GM19468 (cell line): ENCODE measurements around the gene CNTN4.
"Not testable (repeated sequence)": the region's sequence is repeated elsewhere in the genome, so short reads cannot be mapped to it uniquely, and the experiment has no call there.

Experiments used
- ATAC-seq: cut with Tn5 transposase; IDR thresholded peaks from one replicate; pipeline ENCODE4 v1.9.1; 2021; ENCODE audit warnings: mild to moderate bottlenecking, moderate library complexity, moderate number of reproducible peaks; ENCODE audit not compliant: unreplicated experiment; ENCODE audit errors: extremely low read depth

Gene CNTN4

DNA sequence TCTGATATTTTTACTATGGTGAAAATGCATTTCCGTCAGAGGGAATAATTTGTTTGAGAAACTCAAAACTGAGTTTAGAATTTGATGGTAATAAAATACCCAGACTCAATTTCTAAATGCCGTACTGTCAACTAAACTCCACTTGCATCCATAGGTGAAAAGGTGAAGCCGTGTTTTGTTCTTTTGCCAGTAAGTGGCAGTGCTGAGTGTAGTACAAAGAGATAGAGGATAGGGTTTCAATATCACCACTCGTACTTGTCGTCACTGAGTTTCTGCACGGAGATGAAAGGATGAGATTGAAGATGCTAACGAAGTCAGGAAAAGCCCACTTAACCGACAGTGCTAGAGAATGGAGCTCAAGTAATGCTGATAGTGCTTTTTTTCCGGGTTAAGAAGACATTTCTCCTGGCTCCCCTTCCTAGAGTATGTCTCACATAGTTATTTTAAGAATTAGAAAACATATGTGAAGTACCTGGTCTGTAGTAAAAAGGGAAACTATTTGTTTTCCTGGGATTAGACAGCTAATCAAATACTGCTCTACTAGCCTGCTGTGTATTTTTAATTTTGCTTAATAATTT is 666.4 kb downstream of the CNTN4 start:
- ATAC-seq = peak; percentile 58

DNA sequence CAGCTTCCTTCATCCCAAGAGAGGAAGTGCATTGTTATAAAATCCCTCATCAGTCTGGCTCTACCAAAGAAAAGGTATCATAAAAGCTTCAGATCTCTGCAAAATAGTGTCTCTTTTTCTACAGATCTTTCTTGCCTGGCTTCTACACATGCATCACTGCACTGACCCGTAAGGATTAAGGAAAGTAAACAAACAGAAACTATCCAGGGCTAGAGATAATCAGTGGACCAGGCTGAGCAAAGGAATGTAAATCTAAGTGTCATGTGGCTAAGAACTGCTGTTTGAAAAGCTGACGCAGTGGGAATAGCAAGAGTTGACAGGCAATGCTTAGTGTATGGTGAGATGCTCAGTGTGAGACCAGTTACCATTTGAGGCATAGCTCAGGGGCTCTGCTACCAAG is 671.8 kb downstream of the CNTN4 start:
- no peak for ATAC-seq

DNA sequence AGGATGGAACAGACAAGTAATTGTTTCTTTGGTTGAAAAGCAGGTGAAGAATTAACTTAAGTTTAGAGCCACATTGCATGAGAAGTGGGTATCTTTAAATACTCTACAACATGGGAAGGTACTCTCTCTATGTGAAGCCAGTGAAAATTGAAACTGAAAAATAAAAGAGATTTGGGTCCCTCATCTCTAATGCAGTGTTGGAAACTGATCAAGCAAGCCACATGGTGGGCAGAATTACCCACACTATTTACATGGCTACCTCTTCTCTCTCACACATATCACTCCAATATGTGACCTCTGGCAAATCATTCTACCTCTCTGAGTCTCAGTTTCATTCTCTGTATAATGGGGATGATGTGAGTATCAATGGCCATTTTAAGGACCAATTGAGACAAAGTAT is 672.5 kb downstream of the CNTN4 start:
- peak; percentile 74 for ATAC-seq

DNA sequence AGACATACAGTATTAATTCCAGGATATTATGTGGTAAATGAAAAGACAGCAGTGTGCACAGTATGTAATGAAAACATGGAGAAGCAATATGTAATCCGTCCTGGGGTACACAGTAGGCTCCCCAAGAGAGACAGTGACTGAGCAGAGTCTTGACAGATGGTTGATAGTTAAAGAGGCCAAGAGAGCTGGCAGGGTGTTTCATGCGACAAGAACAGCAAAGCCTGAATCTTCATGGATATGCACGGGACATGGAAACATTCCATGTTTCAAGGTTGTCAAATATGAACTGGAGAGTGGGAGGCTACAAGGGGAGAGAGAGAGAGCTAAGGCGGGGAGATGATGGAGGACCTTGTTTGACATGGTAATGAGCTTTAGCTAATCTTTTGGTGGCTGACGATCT is 673.1 kb downstream of the CNTN4 start:
- no peak for ATAC-seq

DNA sequence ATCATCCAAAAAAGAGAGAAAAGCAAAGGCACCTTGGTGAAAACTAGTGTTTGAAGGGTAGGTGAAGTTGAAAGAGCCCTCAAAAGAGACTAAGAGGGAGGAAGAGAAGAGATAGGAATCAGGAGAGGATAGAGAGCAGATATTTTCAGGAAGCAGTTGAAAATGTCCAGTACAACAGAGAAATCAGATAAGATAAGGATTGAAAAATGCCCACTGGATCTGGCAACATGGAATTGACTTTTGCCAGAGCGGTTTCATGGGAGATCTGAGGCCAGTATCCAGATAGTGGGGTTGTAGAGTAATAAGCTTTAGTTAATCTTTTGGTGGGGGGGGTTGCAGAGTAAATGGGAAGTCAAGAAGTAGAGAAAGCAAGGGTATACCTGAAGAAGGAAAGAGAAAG is 674.1 kb downstream of the CNTN4 start:
- no peak for ATAC-seq

DNA sequence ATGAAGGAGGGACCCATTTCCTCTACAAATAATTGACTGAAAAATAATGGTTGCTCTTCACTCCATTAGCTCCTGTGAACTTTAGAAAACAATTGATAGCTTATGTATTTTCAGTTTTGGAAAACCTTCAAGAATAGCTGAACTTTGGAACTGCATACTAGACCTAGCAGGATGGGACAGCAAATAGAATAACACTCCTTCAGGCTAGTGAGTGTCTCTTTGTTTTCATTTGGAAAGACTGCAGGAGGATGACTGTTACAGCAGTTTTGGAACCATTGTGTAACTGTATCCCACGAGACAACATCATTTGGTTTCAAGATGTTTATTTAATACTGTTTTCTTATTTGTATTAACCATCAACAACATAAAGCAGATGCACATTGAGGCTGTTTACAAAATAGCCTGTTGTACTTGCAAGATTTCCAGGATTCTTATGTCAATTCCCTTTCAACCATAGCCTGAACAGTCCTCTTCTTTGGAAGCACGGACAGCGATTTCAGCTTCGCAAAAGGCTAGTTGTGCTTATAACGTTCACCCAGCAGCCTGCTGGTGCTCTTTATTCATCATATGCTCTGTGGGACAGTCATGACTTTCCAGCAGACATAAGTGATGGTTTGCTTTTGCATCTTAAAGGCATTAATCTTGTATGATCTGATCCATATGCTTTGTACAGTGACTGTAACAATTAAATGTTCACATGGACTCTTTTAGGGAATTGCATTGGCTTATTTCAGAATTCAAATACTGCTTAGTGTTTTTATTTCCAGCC is 676.0 kb downstream of the CNTN4 start:
- ATAC-seq = no peak

DNA sequence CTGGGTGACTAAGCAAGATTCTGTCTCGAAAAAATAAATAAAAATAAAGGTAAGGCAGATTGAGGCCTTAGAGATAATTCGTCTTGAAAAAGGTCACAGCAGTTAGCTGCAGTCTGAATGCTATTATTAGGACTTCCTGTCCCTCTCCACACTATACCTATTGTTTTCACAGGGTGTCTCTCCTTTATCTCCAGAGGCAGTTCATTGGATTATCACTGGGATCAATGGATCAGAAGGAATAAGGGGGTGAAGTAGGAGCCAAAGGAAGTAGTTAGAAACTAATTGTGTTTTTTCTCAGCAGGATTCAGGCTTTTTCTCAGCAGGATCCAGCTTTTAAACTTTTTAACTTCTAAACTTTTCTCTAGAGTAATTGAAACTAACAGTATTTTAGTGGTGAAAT is 684.6 kb downstream of the CNTN4 start:
- no peak for ATAC-seq

DNA sequence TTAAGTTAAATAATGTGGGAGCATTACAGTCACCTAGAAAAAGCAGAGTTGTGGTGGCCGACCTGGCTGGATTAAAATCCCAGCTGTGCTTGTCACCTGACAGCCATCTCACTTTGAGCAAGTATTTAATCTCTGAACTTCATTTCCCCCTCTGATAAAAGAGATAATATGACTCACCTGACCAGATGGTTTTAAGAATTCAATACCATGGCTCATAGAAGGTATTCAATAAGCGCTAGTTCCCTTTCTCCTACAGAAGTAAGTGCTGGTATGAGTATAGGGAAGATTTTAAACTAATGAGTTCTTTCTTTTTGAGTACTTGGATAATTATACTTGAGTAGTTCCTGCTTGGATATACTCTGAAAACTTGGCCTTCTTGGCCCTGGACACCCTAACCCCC is 686.0 kb downstream of the CNTN4 start:
- no peak for ATAC-seq

DNA sequence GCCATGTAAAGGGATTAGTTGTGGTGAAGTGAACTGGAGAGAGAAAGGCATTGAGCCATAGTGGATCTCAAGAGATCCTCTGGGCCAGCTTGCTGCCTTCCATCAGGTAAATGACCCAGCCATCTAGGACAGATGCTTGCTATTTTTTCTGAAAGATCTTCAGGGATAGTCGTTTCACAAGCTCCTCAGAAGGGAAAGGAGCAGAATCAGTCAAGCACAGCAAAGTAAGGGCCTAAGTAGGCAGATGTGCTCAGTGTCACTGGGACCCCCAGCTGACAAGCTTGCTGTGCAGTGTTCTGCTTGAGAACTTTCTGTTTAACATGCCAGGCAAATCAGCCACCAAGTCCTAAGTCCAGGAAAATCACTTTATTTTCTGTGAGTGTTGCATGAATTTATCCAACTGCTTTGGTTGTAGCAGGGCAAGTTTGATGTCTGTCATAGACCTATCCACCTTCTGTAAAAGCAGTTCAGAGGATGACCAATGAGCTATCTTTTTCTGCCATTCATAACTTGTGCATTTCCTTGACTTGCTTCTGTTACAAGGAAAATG is 691.7 kb downstream of the CNTN4 start:
- no peak for ATAC-seq

DNA sequence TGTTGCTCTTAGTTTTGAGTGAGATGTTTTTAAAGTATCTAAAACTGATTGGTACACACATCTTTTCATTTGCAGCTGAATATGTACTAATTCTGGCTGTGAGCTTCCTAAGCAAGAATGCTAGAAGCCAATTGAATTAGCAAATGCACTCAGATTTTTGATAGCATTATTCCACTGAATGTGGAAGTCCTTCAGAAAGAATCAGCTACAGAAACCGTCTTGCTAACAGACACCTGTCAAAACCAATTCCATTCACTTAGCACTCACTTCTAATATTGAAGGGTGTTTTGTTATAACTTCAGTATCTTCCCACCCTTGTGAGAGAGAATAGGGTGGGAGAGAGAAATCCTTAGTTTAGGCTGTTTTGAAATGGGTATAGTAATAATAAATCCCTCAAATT is 693.8 kb downstream of the CNTN4 start:
- no peak for ATAC-seq

DNA sequence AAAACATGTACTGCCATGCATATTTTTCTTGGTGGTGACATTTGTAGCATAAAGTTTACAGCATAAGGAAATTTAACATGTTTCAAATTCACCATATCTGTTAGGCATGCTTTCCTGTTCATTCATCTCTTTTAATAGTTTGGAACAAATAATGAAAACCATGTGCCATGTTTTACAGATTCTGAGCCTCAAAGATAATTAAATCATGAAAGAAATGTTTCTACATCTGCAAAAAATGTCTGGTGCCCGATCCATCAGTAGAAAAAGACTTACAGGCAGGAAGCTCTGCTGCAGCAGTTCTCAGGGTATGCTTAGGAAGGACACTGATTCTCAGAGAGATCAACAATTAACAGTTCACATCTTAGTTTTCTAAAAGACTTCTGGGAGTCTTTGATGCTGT is 695.3 kb downstream of the CNTN4 start:
- ATAC-seq = no peak

DNA sequence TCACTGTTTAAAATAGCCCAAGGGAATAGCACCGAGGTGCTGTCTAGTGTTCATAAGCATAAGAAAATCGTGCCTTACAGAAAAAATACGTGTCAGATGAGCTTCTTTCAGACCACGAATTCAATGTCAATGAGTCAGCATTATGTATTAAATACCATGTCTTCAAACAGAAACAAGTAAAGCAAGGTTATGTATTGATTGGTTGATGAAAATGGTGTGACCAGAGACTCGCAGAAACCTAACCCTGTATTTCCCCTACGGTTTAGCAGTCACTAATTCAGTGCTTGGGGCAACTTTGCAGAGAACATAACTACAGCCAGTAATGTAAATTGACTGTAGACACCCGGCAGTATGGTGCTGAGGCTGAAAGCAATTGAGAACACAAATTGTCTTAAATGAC is 703.8 kb downstream of the CNTN4 start:
- ATAC-seq = no peak

DNA sequence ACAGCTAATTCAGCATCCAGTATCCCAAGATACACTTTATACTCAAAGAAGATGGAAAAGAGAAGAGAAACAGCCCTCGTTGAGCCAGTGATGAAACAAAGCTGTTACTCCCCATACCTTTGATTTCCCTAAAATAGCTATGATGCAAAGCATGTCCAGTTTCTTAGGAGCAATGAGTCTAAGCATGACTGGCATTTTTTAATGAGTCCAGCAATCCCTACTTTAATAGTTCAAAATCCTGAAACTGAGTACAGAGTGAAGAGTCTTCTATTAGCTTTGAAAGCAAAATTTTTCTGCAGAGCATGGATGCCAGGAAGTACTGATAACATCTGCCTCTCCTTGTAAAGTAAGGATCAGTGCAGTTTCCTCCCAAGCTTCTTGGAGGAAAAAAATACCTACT is 708.8 kb downstream of the CNTN4 start:
- ATAC-seq = no peak

DNA sequence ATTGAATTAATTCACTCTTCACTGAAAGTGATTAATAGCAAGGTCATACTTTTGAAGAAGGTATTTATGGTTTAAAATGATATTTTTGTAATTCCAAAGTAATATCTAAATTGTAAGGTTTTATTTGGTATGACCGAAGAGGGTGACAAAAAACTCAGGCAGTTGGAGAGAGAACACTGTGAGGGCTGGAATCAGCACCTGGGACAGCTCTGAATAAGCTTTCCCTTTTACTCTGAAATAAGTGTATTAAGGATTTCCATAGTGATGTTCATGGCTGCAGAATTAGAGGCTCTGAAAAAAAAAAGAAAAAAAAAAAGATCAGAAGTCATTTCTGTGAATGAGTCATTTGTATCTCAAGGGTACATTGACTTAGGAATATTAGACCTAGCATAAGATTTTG is 712.1 kb downstream of the CNTN4 start:
- no peak for ATAC-seq

DNA sequence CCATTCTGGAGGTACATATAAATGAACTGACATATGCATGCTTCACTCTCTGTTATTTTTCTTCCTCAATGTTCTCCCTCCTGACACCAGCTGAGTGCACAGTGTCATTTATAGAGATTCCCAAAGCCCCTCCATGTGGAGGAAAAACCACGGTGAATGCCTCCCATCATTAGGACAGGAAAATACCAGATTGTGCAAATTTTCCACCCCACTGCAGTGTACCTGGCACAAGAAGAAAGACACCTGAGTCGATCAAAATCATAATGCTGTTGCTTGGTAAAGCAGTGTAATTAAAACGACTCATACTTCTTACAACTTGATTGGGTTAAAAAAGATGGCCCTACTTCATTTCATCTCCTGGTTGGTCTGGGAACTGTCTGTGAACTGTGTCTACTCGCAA is 720.9 kb downstream of the CNTN4 start:
- no peak for ATAC-seq

DNA sequence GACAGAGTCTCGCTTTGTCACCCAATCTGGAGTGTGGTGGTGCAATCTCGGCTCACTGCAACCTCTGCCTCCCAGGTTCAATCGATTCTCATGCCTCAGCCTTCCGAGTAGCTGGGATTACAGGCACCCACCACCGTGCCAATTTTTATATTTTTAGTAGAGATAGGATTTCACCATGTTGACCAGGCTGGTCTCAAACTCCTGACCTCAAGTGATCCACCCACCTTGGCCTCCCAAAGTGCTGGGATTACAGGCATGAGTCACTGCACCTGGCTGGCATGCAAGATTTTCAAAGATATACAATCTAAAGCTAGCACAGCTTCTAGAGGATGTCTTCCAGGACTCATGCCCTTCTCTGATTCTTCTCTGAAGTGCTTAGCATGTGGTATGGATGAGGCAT is 722.3 kb downstream of the CNTN4 start:
- ATAC-seq = not testable (repeated sequence)

DNA sequence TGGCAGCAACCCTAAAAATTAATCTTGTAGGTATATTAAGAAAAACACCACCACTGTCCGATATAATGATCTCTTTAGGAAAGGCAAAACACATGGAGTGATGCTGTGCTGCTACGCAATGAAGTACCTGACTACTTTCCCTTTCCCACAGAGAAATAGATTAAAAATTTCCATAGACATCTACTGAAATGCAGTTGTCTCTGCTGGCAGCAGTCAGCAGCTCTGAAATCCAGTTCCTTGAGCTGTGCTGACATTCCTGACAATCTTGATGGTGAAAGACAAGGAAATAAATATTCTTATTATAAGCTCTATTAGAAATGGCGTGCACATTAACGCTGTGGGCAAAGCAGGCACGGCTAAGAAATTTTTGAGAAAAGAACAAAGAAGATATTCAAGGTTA is 723.9 kb downstream of the CNTN4 start:
- no peak for ATAC-seq

DNA sequence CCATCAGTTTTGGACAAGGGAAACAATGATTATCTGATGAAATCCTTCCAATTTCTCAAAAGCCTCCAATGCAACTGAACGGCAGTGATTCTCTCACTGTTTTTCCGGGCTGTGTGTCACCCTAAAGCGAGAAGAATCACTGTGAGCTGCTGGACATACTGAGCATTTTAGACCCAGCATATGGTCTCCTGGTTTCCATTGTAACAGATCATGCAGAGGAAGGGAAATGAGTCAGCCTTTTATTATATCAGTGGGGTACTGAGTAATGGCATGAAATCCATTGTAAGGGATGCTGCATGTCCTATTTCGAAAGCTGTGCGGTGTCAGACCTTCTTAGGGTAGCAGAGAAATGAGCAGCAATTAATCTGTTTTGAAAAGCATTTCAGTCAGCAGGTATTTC is 724.4 kb downstream of the CNTN4 start:
- no peak for ATAC-seq

DNA sequence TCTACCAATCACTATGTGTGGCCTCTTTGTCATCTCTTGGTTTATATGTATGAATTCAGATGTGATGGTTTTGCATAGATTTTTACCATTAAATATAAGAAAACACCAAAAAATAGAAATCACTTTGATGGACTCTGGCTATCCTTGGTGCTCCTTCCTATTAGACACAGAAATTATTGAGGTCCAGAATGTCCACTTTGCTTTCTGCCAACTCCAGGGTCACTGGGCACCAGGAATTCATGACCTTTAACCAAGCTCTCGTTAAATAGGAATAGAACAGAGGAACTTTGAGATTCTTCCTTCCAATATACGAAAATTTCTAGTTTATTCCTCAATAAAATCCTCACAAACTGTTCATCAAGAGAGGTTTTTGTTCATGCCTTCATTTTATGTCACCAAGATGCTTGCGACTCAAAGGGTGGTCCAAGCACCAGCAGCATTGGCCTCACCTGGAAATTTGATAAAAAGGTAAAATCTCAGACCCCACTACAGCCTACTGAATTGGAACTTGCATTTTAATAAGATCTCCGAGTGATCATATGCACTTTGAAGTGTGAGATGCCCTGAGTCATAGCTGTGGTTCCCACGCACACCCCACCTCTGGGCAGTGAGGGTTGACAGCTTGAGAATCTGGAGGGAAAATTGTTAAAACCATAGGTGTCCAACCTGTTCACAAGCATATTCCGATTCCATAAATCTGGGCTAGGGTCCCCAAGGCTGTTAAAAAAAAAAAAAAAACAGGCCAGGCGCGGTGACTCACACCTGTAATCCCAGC is 725.0 kb downstream of the CNTN4 start:
- no peak for ATAC-seq

DNA sequence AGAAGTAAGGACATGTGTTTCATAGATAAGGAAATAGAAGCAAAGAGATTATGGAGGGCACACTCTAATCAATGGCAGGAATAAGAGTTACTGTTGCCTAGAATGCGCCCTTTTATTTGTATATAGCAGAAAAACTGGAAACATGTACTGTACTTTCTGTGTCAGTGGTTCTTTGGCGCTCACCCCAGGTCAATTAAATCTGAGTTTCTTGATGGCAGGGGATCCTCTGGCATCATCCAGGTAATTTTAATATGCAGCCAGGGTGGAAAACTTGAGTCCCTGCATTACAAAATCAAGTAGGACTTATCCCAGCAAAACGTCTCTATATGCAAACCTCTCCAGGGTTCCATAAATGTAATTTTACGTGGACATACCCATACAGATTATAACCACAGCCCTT is 727.4 kb downstream of the CNTN4 start:
- no peak for ATAC-seq

DNA sequence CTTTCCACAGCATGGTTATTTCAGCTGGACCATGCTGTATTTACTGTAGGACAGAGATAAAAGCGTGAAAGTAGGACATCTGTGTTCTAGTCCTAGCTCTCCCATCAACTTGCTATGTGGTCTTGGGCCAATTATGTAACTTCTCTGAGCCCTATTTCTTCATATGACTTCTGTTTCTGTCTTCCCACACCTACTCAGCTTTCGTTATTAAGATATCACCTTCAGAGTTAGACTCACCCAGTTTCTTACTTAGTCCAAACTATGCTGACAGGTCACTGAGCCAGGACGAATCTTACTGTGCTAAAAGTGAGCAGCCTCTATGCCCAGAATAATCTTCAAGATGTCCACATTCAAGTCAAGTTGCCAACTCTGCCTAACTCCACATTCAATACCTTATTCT is 727.8 kb downstream of the CNTN4 start:
- no peak for ATAC-seq
